HepG2 (cell line): Measurements from ENCODE around the gene TFF2. TPM values are rescaled to one million over a fixed set of nuclear protein-coding genes. Genes with fewer than 3 reads are reported as not detected.

ENCODE experiments used
- ARNT ChIP-seq: fragments of 450-650 bp; IDR thresholded peaks from 2 replicates; pipeline ENCODE4 v1.6.1; 2017
- FOXP1 ChIP-seq, 2 experiments: fragments of 450-650 bp in 1 of 2; IDR thresholded peaks; 2 replicates each; pipeline ENCODE4 v1.6.1; 2017 to 2018; ENCODE audit warnings: antibody characterized with exemption in 1 of 2
- REL ChIP-seq: sonication (generic); formaldehyde crosslinking; conservative IDR thresholded peaks from 2 replicates; pipeline ENCODE4 v1.8.0; 2022; ENCODE audit warnings: mild to moderate bottlenecking, missing genetic modification reagents, moderate library complexity
- RFX1 ChIP-seq: fragments of 450-650 bp; IDR thresholded peaks from 2 replicates; pipeline ENCODE4 v1.6.1; 2017
- XBP1 ChIP-seq: sonication (generic); formaldehyde crosslinking; IDR thresholded peaks from 2 replicates; pipeline ENCODE4 v1.5.0; 2020; ENCODE audit warnings: missing genetic modification reagents
- ZBTB40 ChIP-seq, 2 experiments: fragments of 450-650 bp in 1 of 2; sonication (generic) in 1 of 2; formaldehyde crosslinking in 1 of 2; IDR thresholded peaks; 2 replicates each; pipeline versions ENCODE4 v1.6.1 to v1.8.0; 2016 to 2022; ENCODE audit warnings: antibody characterized with exemption in 1 of 2, mild to moderate bottlenecking in 1 of 2, missing genetic modification reagents in 1 of 2
- ZNF749 ChIP-seq: sonication (generic); formaldehyde crosslinking; IDR thresholded peaks from 2 replicates; pipeline ENCODE4 v1.8.0; 2022; ENCODE audit warnings: mild to moderate bottlenecking, missing genetic modification reagents, moderate library complexity, borderline replicate concordance
- polyA plus RNA-seq, 8 experiments: library from polyadenylated mRNA; depleted of rRNA in 3 of 8; stranded (reverse) in 7 of 8; unstranded in 1 of 8; fragments of >200 nt; fragmentation: Illumina TruSeq in 4 of 8; extraction: Trizol in 4 of 8; gene quantifications; 2 replicates each; pipeline versions ENCODE4 v1.2.1 to v1.2.3, GENCODE V29; 2011 to 2016; ENCODE audit warnings: low read depth in 4 of 8, missing spikeins in 1 of 8, mixed read lengths in 1 of 8; ENCODE audit not compliant: insufficient read depth in 1 of 8
- total RNA-seq, 5 experiments: library from RNA; depleted of rRNA; stranded (reverse); fragments of >200 nt; fragmentation: Illumina TruSeq; extraction: Trizol; gene quantifications; 2 replicates each; pipeline ENCODE4 v1.2.3, GENCODE V29; 2016; ENCODE audit warnings: low read depth in 1 of 5
- TF ChIP-seq, protein P1 (sequence below): sonication (generic); formaldehyde crosslinking; IDR thresholded peaks from 2 replicates; pipeline ENCODE4; 2020; ENCODE audit warnings: missing genetic modification reagents, mild to moderate bottlenecking, borderline replicate concordance
- TF ChIP-seq, protein P2 (sequence below): sonication (generic); formaldehyde crosslinking; IDR thresholded peaks from 2 replicates; pipeline ENCODE4 v1.5.0; 2020; ENCODE audit warnings: missing genetic modification reagents, mild to moderate bottlenecking, borderline replicate concordance
- TF ChIP-seq, protein P3 (sequence below): sonication (generic); formaldehyde crosslinking; IDR thresholded peaks from 2 replicates; pipeline ENCODE4 v1.4.0; 2020; ENCODE audit warnings: missing genetic modification reagents
- TF ChIP-seq, protein P4 (sequence below): sonication (generic); formaldehyde crosslinking; IDR thresholded peaks from 2 replicates; pipeline ENCODE4 v1.4.0; 2020; ENCODE audit warnings: mild to moderate bottlenecking, missing genetic modification reagents

The TFF2 gene
- total and polyA plus RNA-seq, 2 of the 13 experiments (the other 11 are each of a cell fraction or from before 2014, with no cell fraction given) = 1.5 TPM; not detected in 1

DNA sequence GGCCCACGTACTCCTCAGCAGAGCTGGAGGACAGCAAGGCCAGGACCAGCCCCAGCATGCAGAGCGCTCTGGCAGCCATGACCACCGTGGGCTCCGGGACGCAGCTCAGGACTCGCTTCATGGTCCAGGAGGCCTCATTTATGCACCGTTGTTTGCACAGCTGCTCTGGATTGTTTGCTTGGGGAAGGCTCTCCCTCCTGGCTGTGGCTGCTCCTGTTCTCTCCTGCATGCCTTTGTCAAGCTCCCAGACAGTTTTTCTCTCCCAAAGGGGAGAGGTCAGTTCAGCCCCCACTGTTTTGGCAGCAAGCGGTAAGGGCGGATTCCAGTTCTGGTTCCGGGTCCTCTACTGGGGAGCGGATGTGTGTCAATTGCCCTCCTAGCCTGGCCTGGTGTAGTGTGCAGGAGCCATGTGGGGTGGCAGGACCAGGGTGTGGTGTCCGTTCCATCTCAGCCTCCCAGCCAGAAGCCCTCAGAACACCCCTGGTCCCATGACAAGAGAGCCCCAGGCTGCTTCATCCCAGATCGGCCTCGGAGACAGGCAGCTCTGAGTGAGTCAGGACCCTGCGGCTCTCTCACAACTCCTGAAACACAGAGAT lies 35.4 kb downstream of the TFF2 start, which contains the start of gene TFF3 (continued):
- TF ChIP-seq, protein P1, sequence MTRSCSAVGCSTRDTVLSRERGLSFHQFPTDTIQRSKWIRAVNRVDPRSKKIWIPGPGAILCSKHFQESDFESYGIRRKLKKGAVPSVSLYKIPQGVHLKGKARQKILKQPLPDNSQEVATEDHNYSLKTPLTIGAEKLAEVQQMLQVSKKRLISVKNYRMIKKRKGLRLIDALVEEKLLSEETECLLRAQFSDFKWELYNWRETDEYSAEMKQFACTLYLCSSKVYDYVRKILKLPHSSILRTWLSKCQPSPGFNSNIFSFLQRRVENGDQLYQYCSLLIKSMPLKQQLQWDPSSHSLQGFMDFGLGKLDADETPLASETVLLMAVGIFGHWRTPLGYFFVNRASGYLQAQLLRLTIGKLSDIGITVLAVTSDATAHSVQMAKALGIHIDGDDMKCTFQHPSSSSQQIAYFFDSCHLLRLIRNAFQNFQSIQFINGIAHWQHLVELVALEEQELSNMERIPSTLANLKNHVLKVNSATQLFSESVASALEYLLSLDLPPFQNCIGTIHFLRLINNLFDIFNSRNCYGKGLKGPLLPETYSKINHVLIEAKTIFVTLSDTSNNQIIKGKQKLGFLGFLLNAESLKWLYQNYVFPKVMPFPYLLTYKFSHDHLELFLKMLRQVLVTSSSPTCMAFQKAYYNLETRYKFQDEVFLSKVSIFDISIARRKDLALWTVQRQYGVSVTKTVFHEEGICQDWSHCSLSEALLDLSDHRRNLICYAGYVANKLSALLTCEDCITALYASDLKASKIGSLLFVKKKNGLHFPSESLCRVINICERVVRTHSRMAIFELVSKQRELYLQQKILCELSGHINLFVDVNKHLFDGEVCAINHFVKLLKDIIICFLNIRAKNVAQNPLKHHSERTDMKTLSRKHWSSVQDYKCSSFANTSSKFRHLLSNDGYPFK = no peak
- TF ChIP-seq REL (no peak), XBP1 (CRISPR knock-in tag) (no peak), FOXP1 (IDR thresholded peaks at IDR 0.05) (no peak), FOXP1 (CRISPR knock-in tag; IDR thresholded peaks at IDR 0.05) (0 out of 2 replicates have a peak, but pooled peaks have one; percentile 15), ZNF749 (no peak), ZBTB40 (IDR thresholded peaks at IDR 0.05) (no peak), ZBTB40 (CRISPR knock-in tag; IDR thresholded peaks at IDR 0.05) (0 out of 2 replicates have a peak, but pooled peaks have one; percentile 53), RFX1 (no peak), ARNT (no peak)
- TF ChIP-seq, protein P2, sequence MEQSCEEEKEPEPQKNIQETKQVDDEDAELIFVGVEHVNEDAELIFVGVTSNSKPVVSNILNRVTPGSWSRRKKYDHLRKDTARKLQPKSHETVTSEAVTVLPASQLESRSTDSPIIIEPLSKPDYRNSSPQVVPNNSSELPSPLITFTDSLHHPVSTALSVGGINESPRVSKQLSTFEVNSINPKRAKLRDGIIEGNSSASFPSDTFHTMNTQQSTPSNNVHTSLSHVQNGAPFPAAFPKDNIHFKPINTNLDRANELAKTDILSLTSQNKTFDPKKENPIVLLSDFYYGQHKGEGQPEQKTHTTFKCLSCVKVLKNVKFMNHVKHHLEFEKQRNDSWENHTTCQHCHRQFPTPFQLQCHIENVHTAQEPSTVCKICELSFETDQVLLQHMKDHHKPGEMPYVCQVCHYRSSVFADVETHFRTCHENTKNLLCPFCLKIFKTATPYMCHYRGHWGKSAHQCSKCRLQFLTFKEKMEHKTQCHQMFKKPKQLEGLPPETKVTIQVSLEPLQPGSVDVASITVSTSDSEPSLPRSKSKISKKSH = peak; percentile 78; the same call in 1 of the 2 replicates
- TF ChIP-seq, protein P3, sequence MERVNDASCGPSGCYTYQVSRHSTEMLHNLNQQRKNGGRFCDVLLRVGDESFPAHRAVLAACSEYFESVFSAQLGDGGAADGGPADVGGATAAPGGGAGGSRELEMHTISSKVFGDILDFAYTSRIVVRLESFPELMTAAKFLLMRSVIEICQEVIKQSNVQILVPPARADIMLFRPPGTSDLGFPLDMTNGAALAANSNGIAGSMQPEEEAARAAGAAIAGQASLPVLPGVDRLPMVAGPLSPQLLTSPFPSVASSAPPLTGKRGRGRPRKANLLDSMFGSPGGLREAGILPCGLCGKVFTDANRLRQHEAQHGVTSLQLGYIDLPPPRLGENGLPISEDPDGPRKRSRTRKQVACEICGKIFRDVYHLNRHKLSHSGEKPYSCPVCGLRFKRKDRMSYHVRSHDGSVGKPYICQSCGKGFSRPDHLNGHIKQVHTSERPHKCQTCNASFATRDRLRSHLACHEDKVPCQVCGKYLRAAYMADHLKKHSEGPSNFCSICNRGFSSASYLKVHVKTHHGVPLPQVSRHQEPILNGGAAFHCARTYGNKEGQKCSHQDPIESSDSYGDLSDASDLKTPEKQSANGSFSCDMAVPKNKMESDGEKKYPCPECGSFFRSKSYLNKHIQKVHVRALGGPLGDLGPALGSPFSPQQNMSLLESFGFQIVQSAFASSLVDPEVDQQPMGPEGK (CRISPR knock-in tag) = peak; percentile 87
- TF ChIP-seq, protein P4, sequence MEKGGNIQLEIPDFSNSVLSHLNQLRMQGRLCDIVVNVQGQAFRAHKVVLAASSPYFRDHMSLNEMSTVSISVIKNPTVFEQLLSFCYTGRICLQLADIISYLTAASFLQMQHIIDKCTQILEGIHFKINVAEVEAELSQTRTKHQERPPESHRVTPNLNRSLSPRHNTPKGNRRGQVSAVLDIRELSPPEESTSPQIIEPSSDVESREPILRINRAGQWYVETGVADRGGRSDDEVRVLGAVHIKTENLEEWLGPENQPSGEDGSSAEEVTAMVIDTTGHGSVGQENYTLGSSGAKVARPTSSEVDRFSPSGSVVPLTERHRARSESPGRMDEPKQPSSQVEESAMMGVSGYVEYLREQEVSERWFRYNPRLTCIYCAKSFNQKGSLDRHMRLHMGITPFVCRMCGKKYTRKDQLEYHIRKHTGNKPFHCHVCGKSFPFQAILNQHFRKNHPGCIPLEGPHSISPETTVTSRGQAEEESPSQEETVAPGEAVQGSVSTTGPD (CRISPR knock-in tag) = no peak
